Muscle layer of colon (tissue), 2 donors: ENCODE measurements around the gene CERKL.

ENCODE experiments used
- H3K27ac ChIP-seq: one replicate; pipeline ENCODE4 v1.7.0; 2013; ENCODE audit warnings: low read depth, mild to moderate bottlenecking, low read length, moderate library complexity
- H3K27me3 ChIP-seq, 2 donors: one replicate each; pipeline ENCODE4 v1.7.0; 2013; ENCODE audit warnings: low read length in 2 of 2, mild to moderate bottlenecking in 2 of 2; ENCODE audit not compliant: insufficient read depth in 2 of 2, control insufficient read depth in 1 of 2
- H3K36me3 ChIP-seq: one replicate; pipeline ENCODE4 v1.7.0; 2013; ENCODE audit warnings: mild to moderate bottlenecking, low read length; ENCODE audit not compliant: insufficient read depth
- H3K4me1 ChIP-seq: one replicate; pipeline ENCODE4 v1.7.0; 2013; ENCODE audit warnings: mild to moderate bottlenecking, low read length; ENCODE audit not compliant: insufficient read depth
- H3K4me3 ChIP-seq, 2 donors: one replicate each; pipeline ENCODE4 v1.7.0; 2013; ENCODE audit warnings: low read length in 2 of 2, low read depth in 1 of 2, mild to moderate bottlenecking in 1 of 2, moderate library complexity in 1 of 2
- H3K9ac ChIP-seq: one replicate; pipeline ENCODE4 v1.7.0; 2013; ENCODE audit warnings: low read length
- H3K9me3 ChIP-seq: one replicate; pipeline ENCODE4 v1.7.0; 2013; ENCODE audit warnings: mild to moderate bottlenecking, low read length
- donor health status: abdominal sarcoma.
- donor health status: Adenocarcinoma of cecum.

Gene CERKL

GRCh38 chr2:181674461-181674860, 17.6 kb upstream of the CERKL start:
- no peaks in the 10 kb centered on the region for H3K36me3 ChIP-seq
- no peaks in the 10 kb centered on the region for H3K4me1 ChIP-seq
- H3K27me3 ChIP-seq = peaks cover 17 to 20% of the 10 kb centered on the region in 2 donors
- H3K9me3 ChIP-seq = no peaks in the 10 kb centered on the region
- H3K27ac ChIP-seq = no peak overlapping the region
- no peak overlapping the region for H3K4me3 ChIP-seq
- H3K9ac ChIP-seq = no peak overlapping the region

GRCh38 chr2:181673173-181673572, 16.3 kb upstream of the CERKL start:
- Histone ChIP-seq H3K4me3 (no peak overlapping the region), H3K9me3 (no peaks in the 10 kb centered on the region), H3K27ac (no peak overlapping the region), H3K9ac (no peak overlapping the region), H3K4me1 (no peaks in the 10 kb centered on the region), H3K27me3 (peaks cover 4 to 7% of the 10 kb centered on the region in 2 donors), H3K36me3 (no peaks in the 10 kb centered on the region)

GRCh38 chr2:181672255-181673008, 15.5 kb upstream of the CERKL start:
- Histone ChIP-seq H3K27me3 (no peaks in the 10 kb centered on the region), H3K9ac (no peak overlapping the region), H3K27ac (no peak overlapping the region), H3K4me3 (no peak overlapping the region), H3K4me1 (no peaks in the 10 kb centered on the region), H3K9me3 (no peaks in the 10 kb centered on the region), H3K36me3 (no peaks in the 10 kb centered on the region)

- no peak overlapping the region for H3K4me3 ChIP-seq
- no peak overlapping the region for H3K9ac ChIP-seq
- H3K36me3 ChIP-seq = no peaks in the 10 kb centered on the region
- no peaks in the 10 kb centered on the region for H3K4me1 ChIP-seq
- H3K9me3 ChIP-seq = no peaks in the 10 kb centered on the region
- H3K27ac ChIP-seq = no peak overlapping the region
- no peaks in the 10 kb centered on the region for H3K27me3 ChIP-seq
These were observed 13.7 kb upstream of the CERKL start for GRCh38 chr2:181670632-181671031.

- Histone ChIP-seq H3K27me3 (no peaks in the 10 kb centered on the region), H3K4me3 (no peak overlapping the region), H3K27ac (no peak overlapping the region), H3K4me1 (no peaks in the 10 kb centered on the region), H3K9ac (no peak overlapping the region), H3K36me3 (no peaks in the 10 kb centered on the region), H3K9me3 (no peaks in the 10 kb centered on the region)
These were observed 10.3 kb upstream of the CERKL start for GRCh38 chr2:181667234-181667633.

GRCh38 chr2:181662287-181662686, 5.4 kb upstream of the CERKL start:
- Histone ChIP-seq H3K4me1 (peaks cover 3% of the 10 kb centered on the region), H3K27ac (no peak overlapping the region), H3K36me3 (no peaks in the 10 kb centered on the region), H3K9ac (no peak overlapping the region), H3K4me3 (no peak overlapping the region), H3K27me3 (peaks cover 3 to 12% of the 10 kb centered on the region in 2 donors), H3K9me3 (no peaks in the 10 kb centered on the region)

- no peak overlapping the region for H3K27ac ChIP-seq
- H3K36me3 ChIP-seq = no peaks in the 10 kb centered on the region
- peaks cover 6% of the 10 kb centered on the region for H3K4me1 ChIP-seq
- no peaks in the 10 kb centered on the region for H3K9me3 ChIP-seq
- no peak overlapping the region for H3K9ac ChIP-seq
- peaks cover 10 to 14% of the 10 kb centered on the region in 2 donors for H3K27me3 ChIP-seq
- H3K4me3 ChIP-seq = no peak overlapping the region
These were observed 3.3 kb upstream of the CERKL start for GRCh38 chr2:181660181-181660580.

- H3K27me3 ChIP-seq = peaks cover 10 to 14% of the 10 kb centered on the region in 2 donors
- H3K4me3 ChIP-seq = no peak overlapping the region
- peaks cover 6% of the 10 kb centered on the region for H3K4me1 ChIP-seq
- no peak overlapping the region for H3K27ac ChIP-seq
- H3K36me3 ChIP-seq = no peaks in the 10 kb centered on the region
- H3K9me3 ChIP-seq = no peaks in the 10 kb centered on the region
- no peak overlapping the region for H3K9ac ChIP-seq
These were observed 1.5 kb upstream of the CERKL start for GRCh38 chr2:181658444-181658843.

GRCh38 chr2:181657379-181657778, 474 bp upstream of the CERKL start:
- H3K27ac ChIP-seq = no peak overlapping the region

GRCh38 chr2:181655519-181655918, 1.4 kb downstream of the CERKL start:
- Histone ChIP-seq H3K27me3 (peaks cover 10 to 14% of the 10 kb centered on the region in 2 donors), H3K4me3 (no peak overlapping the region), H3K4me1 (peaks cover 6% of the 10 kb centered on the region), H3K36me3 (no peaks in the 10 kb centered on the region), H3K9me3 (no peaks in the 10 kb centered on the region), H3K27ac (no peak overlapping the region), H3K9ac (no peak overlapping the region)

More at GRCh38 chr2:181657379-181657778, 474 bp upstream of the CERKL start:
- Histone ChIP-seq H3K9ac (no peak overlapping the region), H3K4me1 (peaks cover 6% of the 10 kb centered on the region), H3K4me3 (peak overlapping the region in 1 of 2 donors; percentile 41), H3K9me3 (no peaks in the 10 kb centered on the region), H3K27me3 (peaks cover 10 to 14% of the 10 kb centered on the region in 2 donors), H3K36me3 (no peaks in the 10 kb centered on the region)

- H3K4me1 ChIP-seq = no peaks in the 10 kb centered on the region
- H3K4me3 ChIP-seq = no peak overlapping the region
- no peak overlapping the region for H3K27ac ChIP-seq
- no peak overlapping the region for H3K9ac ChIP-seq
- no peaks in the 10 kb centered on the region for H3K27me3 ChIP-seq
- no peaks in the 10 kb centered on the region for H3K36me3 ChIP-seq
- no peaks in the 10 kb centered on the region for H3K9me3 ChIP-seq
These were observed 7.4 kb downstream of the CERKL start for GRCh38 chr2:181649436-181649979.
